Measurements from ENCODE around the gene RTN1.

The RTN1 gene

GRCh38 chr14:59627011-59627520 lies 243.5 kb downstream of the RTN1 start:
- no peak for DNase-seq (ENCODE audit: low spot score)

- no peak for DNase-seq (ENCODE audit: low spot score)
These were observed 247.9 kb downstream of the RTN1 start for GRCh38 chr14:59622631-59623030.

- no peak for DNase-seq (ENCODE audit: low spot score)
These were observed 251.5 kb downstream of the RTN1 start for GRCh38 chr14:59619061-59619460.

GRCh38 chr14:59601056-59601455 lies 269.5 kb downstream of the RTN1 start:
- DNase-seq (ENCODE audit: low spot score), result no peak

- DNase-seq (ENCODE audit: low spot score), result no peak
These were observed 270.2 kb downstream of the RTN1 start for GRCh38 chr14:59600211-59600945.

GRCh38 chr14:59595071-59595470 lies 275.5 kb downstream of the RTN1 start:
- no peak for DNase-seq (ENCODE audit: low spot score)

- no peak for DNase-seq (ENCODE audit: low spot score)
These were observed 278.8 kb downstream of the RTN1 start for GRCh38 chr14:59591641-59592370.

- DNase-seq (ENCODE audit: low spot score), result no peak
These were observed 282.5 kb downstream of the RTN1 start for GRCh38 chr14:59588101-59588500.

- no peak for DNase-seq (ENCODE audit: low spot score)
These were observed 284.6 kb downstream of the RTN1 start for GRCh38 chr14:59585891-59586554.

GRCh38 chr14:59583755-59584154 lies 286.8 kb downstream of the RTN1 start:
- no peak for DNase-seq (ENCODE audit: low spot score)

- DNase-seq (ENCODE audit: low spot score), result no peak
These were observed 287.6 kb downstream of the RTN1 start for GRCh38 chr14:59582845-59583509.

GRCh38 chr14:59582161-59582560 lies 288.4 kb downstream of the RTN1 start:
- no peak for DNase-seq (ENCODE audit: low spot score)

- no peak for DNase-seq (ENCODE audit: low spot score)
These were observed 289.7 kb downstream of the RTN1 start for GRCh38 chr14:59580911-59581310.

GRCh38 chr14:59576332-59577294 lies 294.0 kb downstream of the RTN1 start, which contains the start of gene CCDC175:
CCDC175 (minus strand) TSS chr14:59576812; CDS start chr14:59576775, 37 bp downstream.
- peak; percentile 66 for DNase-seq (ENCODE audit: low spot score)

- no peak for DNase-seq (ENCODE audit: low spot score)
These were observed 300.5 kb downstream of the RTN1 start for GRCh38 chr14:59570122-59570521.

GRCh38 chr14:59566725-59567124 lies 303.9 kb downstream of the RTN1 start:
- no peak for DNase-seq (ENCODE audit: low spot score)

- no peak for DNase-seq (ENCODE audit: low spot score)
These were observed 304.3 kb downstream of the RTN1 start for GRCh38 chr14:59566296-59566695.

GRCh38 chr14:59565087-59565486 lies 305.5 kb downstream of the RTN1 start:
- no peak for DNase-seq (ENCODE audit: low spot score)

- DNase-seq (ENCODE audit: low spot score), result no peak
These were observed 306.2 kb downstream of the RTN1 start for GRCh38 chr14:59564366-59564765.

GRCh38 chr14:59547310-59547709 lies 323.3 kb downstream of the RTN1 start:
- DNase-seq (ENCODE audit: low spot score), result no peak
